ENCODE results near the gene LYPD5.
"Not testable (repeated sequence)": the region's sequence is repeated elsewhere in the genome, so short reads cannot be mapped to it uniquely, and the experiment has no call there.

Gene LYPD5, protein sequence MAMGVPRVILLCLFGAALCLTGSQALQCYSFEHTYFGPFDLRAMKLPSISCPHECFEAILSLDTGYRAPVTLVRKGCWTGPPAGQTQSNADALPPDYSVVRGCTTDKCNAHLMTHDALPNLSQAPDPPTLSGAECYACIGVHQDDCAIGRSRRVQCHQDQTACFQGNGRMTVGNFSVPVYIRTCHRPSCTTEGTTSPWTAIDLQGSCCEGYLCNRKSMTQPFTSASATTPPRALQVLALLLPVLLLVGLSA

DNA sequence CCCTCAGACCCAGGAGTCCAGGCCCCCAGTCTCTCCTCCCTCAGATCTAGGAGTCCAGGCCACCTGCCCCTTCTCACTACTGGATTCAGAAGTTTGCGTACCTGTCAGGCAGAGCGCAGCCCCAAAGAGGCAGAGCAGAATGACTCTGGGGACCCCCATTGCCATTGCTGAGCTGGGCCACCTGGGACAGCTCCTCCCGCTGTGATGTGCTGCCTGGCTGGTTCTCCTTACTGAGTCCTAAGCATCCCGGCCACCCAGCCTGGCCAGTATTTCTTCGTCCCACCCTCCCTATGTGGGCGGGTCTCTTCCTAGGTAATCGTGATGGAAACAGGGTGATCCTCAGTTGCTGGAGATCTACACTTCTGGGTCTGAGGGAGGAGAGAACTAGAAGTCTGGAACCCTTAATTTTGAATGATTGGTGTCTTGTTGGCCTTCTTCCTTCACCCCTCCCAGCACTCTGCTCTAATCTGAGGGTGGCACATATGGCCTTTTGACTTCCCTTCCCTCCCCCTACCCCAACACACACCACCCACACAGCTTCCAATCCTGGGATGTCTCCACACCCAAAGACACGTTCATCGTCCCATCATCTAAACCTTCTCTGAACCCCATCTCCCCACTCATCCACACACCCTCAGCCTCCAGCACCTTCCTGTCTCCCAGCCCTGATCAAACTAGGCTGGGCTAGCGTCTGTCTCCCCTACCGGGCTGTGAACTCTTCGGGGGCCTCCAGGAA lies at the start of gene LYPD5:
TSS of gene LYPD5 (minus strand) at position 232 of the 736 bp plus-strand sequence. CDS start at position 165, 67 bp downstream.
- DNase-seq, result no peak

DNA sequence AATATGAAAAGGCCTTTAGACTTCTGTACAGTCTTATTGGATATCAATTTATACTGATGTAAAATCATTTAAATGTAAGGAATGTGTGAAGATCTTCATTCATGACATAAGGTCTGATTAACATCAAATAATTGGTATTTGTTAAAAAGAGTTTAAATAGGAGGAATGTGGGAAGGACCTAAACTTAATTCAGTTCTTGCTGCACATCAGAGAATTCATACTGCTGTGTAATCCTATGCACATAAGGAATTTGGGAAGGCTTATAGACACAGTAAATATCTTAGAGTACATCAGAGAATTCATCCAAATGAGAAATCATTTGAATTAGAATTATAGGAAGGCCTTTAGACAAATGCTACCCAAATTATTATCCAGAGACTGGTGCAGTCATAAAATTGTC lies 46.6 kb upstream of the LYPD5 start:
- no peak for DNase-seq

DNA sequence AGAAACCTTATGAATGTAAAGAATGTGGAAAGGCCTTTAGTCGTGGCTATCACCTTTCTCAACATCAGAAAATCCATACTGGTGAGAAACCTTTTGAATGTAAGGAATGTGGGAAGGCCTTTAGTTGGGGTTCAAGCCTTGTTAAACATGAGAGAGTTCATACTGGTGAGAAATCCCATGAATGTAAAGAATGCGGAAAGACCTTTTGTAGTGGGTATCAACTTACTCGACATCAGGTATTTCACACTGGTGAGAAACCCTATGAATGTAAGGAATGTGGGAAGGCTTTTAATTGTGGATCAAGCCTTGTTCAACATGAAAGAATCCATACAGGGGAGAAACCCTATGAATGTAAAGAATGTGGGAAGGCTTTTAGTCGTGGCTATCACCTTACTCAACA lies 45.6 kb upstream of the LYPD5 start:
- DNase-seq, result no peak

DNA sequence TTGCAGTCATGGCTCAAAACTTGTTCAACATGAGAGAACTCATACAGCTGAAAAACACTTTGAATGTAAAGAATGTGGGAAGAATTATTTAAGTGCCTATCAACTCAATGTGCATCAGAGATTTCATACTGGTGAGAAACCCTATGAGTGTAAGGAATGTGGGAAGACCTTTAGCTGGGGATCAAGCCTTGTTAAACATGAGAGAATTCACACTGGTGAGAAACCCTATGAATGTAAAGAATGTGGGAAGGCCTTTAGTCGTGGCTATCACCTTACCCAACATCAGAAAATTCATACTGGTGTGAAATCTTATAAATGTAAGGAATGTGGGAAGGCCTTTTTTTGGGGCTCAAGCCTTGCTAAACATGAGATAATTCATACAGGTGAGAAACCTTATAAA lies 45.0 kb upstream of the LYPD5 start:
- no peak for DNase-seq

DNA sequence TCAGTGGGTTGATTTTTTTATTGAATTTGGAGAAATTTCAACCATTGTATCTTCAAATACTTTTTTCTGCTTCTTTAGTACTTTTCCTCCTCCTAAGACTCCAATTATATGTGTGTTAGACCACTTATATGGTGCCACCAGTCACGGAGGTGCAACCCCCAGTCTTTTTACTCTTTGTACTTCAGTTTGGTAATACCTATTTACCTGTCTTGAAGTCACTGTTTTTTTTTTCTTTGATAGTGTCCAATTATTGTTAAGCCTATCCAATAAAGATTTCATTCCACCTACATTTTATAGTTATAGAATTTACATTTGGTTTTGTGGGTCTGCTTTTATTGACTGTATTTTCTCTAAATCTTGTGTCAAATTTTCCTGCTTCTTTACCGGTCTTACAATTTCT lies 39.8 kb upstream of the LYPD5 start:
- DNase-seq, result no peak

DNA sequence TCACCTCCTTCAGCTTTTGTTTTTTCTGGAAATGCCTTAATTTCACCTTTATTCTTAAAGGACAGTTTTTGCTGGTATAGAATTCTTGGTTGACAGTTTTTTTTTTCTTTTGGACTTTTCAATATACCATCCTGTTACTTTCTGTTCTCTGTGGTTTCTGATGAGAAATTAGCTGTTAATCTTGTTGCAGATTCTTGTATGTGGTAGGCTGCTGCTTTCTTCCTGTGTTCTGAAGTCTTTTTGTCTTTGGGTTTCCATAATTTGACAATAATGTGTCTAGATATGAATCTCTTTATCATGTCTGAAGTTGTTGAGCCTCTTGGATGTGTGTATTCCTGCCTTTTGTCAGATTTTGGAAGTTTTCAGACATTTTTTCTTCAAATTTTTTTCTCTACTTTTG lies 36.9 kb upstream of the LYPD5 start:
- no peak for DNase-seq

DNA sequence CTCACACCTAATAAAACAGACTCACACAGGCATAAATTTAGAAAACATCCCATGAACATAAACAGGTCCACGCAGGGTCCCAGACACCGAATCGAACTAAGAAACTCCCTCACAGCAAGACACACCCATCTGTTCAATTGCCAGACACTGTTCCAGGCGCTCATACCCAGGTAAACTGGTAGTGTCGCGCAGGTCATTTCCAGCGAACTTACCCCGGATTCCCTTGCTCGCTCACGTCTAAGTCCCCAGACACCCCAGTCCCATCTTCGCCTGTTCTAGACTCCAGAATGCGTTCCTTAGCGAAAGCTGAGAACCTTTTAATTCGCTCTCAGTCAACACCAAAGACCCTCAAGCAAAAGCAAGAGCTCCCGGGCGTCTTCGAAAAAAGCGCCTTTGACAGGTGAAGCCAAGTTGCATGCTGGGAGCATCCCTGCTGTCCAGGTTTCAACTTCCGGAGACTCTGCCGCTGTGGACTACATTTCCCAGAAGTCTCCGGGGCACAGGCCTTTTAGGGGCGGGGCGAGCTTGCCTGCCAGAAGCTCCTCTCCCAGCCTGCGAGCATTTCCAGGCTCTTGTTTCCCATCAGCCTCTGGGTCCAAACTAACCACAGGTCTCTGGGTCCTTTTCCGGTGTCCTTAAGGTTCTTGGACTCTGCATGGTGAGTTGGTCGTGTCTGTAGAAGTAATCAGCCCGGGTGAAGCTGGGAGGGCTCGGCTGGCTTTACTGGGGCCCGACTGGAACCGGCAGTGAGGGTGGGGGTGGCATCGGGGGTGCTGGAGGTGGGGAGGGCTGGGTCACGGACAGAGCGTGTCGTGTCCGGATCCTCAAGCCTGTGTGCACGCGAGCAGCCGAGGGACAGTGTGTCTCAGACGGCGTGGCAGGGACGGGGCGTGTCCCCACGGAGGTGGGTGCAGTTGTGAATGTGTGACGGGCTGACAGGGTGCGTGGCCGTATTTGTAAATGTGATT lies 24.8 kb upstream of the LYPD5 start, which contains the start of gene ZNF283:
TSS of gene ZNF283 (plus strand) at position 535 of the 968 bp plus-strand sequence. CDS start 6,184 bp downstream, outside the sequence.
- peak; percentile 53 to 80 (median 74) for DNase-seq

DNA sequence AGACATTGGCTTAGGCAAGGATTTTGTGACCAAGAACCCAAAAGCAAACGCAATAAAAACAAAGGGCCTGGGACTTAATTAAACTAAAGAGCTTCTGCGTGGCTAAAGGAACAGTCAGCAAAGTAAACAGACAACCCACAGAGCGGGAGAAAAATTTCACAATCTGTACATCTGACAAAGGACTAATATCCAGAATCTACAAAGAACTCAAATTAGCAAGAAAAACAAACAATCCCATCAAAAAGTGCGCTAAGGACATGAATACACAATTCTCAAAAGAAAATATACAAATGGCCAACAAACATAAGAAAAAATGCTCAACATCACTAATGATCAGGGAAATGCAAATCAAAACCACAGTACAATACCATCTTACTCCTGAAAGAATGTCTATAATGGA lies 22.3 kb upstream of the LYPD5 start:
- DNase-seq, result not testable (repeated sequence)

DNA sequence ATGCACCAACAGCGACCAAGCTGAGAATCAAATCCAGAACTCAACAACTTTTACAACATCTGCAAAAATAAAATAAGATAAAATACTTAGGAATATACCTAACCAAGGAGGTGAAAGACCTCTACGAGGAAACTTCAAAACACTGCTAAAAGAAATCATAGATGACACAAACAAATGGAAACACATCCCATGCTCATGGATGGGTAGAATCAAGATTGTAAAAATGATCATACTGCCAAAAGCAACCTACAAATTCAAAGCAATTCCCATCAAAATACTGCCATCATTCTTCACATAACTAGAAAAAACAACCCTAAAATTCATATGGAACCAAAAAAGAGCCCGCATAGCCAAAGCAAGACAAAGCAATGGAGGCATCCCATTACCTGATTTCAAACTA lies 21.6 kb upstream of the LYPD5 start:
- DNase-seq, result not testable (repeated sequence)

DNA sequence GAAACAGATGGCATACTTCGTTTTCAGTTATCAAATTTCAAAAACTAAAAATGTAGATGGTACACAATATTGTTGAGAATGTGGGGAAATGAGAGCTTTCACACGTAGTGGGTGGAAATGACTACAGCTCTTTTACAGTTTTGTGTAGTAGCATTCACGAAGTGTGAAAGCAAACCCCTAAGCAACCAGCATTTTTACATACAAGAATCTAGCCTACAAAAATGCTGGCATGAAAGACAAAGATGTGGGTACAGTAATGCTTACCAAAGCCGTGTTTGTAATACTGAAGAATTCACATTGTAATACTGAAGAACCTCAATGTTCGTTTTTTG lies 18.6 kb upstream of the LYPD5 start:
- no peak for DNase-seq

DNA sequence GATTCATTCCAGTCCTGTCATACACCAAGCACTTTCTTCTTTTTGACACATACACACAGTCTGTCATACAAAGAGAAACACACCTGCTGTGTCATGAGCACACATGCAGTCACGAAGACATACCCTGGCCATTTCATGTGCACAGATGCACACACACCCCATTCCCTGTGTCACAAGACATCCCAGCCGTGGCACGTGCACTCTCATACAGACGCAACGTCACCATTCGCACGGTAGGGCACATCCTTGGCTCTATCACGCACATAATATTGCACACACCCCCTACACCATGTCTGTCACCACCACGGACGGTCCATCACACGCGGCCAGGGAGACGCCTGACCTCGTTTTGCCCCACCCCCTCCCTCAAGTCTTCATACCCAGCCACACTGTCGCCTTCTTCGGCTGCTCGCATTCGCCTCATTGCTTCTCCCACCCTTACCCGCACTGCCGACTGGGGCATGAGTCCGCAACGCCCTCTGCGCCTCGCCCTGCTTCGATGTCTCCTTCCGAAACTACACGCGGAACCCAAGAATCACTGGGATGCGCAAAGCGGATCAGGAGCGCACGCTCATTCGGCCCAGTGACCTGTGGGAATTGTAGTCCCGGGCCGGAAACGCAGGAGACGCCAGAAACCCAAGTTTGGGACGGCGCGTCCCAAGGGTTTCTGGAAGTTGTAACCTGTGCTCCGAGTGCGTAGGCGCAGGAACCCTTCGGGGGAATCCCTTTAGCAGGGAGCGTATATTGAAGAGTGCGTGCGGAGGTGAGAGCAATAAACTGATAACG lies 18.0 kb upstream of the LYPD5 start:
- peak in 2 of 6 experiments; percentile 6 to 17 for DNase-seq

DNA sequence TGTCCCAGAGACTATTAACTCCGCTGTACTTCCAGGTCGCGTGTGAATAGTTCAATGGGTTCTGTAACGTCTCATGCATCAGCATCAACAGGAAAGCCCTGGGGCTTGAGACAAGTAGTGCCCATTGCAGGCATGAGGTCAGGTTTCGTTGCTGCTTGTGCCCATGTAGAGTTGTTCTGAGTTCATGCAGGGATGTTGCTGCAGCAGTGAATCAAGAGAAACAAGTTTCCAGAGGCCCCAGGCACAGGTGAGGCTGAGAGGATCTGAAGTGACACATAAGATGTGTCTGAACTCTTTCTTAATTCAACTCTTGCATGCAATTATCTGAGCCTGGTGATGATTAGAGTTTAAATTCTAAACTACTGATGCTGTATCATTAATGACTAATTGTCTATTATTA lies 16.3 kb upstream of the LYPD5 start:
- no peak for DNase-seq

DNA sequence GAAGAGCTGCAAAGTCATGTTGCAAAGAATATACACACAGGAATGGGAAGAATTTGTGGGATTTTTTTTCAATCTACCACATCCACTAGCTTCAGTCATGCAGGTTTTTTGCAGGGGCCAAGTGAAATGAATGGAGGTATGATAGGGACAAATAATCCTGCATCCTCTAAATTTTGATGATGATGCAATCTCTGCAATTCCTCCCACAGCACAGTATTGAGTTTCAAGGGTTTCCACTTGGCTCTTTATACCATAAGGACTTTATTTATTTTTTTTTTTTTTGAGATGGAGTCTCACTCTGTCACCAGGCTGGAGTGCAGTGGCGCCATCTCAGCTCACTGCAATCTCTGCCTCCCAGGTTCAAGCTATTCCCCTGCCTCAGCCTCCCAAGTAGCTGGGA lies 15.2 kb upstream of the LYPD5 start:
- not testable (repeated sequence) for DNase-seq

DNA sequence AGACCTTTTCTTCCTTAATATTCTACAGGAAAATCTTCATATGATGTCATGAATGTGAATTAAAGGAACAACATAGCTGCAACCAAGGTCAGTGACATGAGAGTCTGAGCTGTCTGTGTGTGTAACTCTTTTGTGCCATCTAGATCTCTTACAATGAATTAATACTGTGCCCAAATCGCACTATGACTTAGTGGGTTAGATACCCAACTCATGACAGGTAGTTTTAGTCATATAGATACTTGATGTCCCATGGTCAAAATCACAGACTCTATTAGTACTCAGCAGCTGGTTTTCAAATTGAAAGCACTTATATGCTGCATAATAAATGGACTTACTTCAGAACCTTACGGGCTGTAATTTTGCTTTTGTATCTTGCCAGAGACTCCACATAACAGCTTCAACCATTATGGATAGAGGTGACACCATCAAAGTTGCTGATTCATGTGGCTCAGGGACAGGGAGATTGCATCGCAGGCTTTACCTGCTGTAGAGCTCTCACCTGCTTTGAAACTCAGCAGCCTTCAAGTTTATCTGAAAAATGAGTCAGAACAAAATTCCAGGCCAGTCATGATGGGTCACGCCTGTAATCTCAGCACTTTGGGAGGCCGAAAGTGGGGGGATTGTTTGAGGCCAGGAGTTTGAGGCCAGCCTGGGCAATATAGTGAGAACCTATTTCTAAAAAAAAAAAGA lies 12.6 kb upstream of the LYPD5 start:
- no peak for DNase-seq

DNA sequence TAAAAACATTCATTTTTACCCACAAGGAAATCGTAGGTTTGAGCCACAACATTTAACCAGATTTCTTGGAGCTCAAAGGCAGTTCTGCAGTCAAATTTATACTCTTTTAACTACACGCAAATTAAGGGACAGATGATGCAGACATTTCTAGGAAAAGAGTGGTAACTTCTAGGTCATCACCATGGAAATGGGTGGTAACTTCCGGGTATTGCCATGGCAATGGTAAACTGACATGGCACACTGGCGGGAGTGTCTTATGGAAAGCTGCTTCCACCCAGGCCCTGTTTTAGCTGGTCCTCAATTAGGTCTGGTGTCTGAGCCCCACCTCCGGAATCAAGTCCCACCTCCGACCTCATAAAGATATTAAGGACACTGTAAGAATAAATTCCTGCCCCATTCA lies 10.4 kb upstream of the LYPD5 start:
- DNase-seq, result no peak

DNA sequence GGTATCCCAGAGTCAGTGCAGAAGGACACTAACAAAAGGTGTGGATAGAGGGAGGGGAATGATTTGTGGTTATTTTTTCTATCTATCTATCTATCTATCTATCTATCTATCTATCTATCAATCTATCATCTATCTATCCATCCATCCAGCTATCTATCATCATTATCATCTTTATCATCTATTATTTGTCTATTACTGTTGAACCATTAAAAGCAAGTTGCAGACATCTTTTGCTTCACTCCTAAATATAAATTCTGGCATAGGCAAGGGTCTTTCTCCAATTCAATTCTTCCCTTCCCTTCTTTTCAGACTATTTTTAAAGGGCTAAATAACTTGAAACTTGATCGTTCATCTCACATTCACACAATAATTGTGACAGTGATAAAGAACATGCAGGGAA lies 10.0 kb upstream of the LYPD5 start:
- no peak for DNase-seq

DNA sequence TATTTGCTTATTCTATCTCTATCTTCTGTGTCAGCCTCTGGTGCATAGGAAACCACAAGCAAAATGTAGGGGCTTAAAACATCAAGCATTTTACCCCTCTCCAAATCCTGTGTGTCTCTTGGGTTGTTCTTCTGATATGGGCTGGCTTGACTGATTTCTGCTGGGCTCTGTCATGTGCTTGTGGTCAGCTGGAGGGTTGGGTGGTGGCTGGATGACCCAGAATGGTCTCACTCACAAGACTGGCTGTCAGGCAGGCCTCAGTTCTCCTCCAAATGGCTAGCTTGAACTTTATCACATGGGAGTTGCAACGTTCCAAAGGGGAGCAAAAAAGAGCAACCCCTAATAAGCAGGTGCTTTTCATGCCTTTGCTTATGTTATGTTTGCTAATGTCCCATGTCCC lies 9.6 kb upstream of the LYPD5 start:
- no peak for DNase-seq

DNA sequence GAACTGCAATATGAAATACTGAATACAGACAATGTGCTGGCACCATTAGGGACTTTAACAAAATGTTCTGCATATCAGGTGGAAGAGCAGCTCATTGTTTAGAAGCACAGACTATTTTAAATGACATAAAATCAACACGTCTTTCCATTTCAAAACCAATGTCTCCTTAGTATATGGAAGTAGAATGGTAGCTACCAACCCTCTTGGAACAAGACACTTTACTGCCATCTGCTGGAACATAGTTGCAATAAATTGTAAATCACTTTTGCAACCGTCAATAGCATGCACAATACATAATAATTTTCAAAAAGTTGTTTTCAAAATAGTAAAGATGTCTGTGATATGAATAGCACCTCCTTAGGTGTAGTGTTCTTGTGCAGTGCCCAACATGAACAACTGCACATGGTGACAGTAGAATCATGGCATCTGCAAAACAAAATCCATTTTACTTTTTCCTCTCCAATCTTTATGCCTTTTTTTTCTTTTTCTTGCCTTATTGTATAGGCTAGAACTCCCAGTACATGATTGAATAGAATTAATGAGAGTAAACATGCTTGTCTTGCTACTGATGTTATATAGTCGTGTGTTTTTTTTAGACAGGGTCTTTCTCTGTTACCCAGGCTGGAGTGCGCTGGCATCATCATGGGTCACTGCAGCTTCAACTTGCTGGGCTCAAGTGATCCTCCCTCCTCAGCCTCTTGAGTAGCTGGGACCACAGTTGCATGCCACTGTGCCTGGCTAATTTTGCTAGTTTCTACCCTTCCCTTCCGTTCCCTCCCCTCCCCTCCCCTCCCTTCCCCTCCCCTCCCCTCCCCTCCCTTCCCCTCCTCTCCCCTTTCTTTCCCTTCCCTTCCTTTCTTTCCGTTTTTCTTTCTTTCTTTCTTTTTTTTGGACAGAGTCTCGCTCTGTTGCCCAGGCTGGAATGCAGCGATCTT lies 7.8 kb upstream of the LYPD5 start:
- peak in 3 of 6 experiments; percentile 21 to 49 (median 47) for DNase-seq

DNA sequence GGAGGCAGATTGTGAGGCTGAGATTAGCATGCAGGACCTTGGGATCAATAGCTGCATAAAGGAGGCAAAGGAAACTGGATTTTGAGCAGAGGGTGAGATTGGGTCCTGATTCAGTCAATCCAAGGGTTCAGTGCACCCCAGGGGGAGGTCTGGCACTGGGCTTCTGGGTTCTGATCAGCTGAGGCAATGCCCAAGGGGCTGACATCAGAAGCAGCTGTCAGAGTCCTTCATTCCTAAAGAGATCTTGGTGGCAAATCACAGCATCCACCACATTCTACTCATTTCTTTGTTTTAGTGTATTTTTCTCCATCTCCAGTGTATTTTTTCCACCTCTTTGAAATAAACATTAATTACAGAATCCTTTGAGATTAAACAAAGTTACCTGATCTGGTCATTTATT lies 5.4 kb upstream of the LYPD5 start:
- no peak for DNase-seq

DNA sequence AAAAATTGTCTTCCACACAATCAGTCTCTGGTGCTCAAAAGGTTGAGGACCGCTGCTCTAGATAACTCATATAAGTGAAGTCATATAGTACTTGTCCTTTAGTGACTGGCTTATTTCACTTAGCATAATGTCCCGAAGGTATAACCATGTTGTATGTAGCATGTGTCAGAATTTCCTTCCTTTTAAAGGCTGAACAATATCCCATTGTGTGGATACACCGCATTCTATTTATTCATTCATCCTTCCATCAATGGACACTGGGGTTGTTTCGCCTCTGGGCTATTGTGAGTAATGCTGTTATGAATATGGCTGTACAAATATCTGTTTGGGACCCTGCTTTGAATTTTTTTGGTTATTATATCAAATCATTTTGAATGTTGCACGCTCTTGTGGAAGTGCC lies 4.6 kb upstream of the LYPD5 start:
- DNase-seq, result no peak

DNA sequence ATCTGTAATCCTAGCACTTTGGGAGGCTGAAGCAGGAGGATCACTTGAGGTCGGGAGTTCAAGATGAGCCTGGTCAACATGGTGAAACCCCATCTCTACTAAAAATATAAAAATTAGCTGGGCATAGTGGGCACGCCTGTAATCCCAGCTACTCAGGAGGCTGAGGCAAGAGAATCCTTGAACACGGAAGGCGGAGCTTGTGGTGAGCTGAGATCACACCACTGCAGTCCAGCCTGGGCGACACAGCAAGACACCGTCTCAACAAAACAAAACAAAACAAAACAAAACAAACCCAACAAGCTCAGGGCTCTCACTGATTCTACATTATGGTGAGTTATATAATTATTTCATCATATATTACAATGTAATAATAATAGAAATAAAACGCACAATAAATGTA lies 4.2 kb upstream of the LYPD5 start:
- not testable (repeated sequence) for DNase-seq
